ENCODE data around the gene NLRP11.

The NLRP11 gene

DNA sequence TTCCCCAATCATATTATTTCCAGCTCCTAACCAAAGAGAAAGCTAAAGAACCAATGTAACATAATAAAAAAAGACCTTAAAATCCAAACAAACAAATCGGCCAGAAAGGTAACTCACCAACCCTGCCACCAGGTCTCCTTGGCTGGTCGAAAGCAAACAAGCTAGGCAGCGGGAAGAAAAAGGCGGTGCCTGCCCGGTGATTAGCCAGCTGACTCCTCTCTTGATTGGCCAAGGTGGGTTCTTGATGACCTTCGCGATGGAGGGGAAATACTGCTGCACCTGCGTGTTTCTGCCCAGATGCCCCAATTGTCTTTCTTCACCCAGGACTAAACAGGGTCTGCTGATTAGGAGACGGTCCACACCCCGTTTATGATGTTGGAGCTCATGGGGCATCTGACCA lies at the start of gene NLRP11:
Gene NLRP11, minus strand, starts transcription at position 154 of the 400 bp plus-strand sequence. CDS start 13,825 bp downstream, outside the sequence.
- no peak for DNase-seq
- in situ Hi-C loops (cut with MboI; ENCODE audit: low pct_unique_long_range_greater_than_20kb, low sequenced_read_pairs), result no loop called here

- in situ Hi-C loops (cut with MboI; ENCODE audit: low pct_unique_long_range_greater_than_20kb, low sequenced_read_pairs), result no loop called here
- no peak for DNase-seq
These were observed 45.4 kb upstream of the NLRP11 start for GRCh38 chr19:55877211-55877610.

- in situ Hi-C loops (cut with MboI; ENCODE audit: low pct_unique_long_range_greater_than_20kb, low sequenced_read_pairs), result no loop called here
- no peak for DNase-seq
These were observed 38.9 kb upstream of the NLRP11 start for GRCh38 chr19:55870736-55871135.

DNA sequence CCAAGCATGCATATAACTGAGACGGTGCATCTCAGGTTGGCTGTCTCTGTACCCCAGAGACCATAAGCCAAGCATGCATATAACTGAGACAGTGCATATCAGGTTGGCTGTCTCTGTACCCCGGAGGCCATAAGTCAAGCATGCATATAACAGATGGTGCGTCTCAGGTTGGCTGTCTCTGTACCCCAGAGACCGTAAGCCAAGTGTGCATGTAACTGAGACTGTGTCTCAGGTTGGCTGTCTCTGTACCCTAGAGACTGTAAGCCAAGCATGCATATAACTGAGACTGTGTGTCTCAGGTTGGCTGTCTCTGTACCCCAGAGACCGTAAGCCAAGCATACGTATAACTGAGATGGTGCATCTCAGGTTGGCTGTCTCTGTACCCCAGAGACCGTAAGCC lies 35.3 kb upstream of the NLRP11 start:
- in situ Hi-C loops (cut with MboI; ENCODE audit: low pct_unique_long_range_greater_than_20kb, low sequenced_read_pairs), result no loop called here

GRCh38 chr19:55866521-55866920 lies 34.7 kb upstream of the NLRP11 start:
- in situ Hi-C loops (cut with MboI; ENCODE audit: low pct_unique_long_range_greater_than_20kb, low sequenced_read_pairs), result no loop called here
- DNase-seq, result no peak

More for the DNA sequence above, 35.3 kb upstream of the NLRP11 start:
- DNase-seq, result no peak

GRCh38 chr19:55858969-55859368 lies 27.2 kb upstream of the NLRP11 start:
- in situ Hi-C loops (cut with MboI; ENCODE audit: low pct_unique_long_range_greater_than_20kb, low sequenced_read_pairs), result no loop called here
- DNase-seq, result no peak

DNA sequence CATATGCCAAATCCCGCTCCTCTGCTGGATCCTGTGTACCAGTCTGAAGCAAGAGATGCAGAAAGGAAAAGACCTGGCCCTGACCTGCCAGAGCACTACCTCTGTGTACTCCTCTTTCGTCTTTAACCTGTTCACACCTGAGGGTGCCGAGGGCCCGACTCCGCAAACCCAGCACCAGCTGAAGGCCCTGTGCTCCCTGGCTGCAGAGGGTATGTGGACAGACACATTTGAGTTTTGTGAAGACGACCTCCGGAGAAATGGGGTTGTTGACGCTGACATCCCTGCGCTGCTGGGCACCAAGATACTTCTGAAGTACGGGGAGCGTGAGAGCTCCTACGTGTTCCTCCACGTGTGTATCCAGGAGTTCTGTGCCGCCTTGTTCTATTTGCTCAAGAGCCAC lies 26.6 kb upstream of the NLRP11 start:
- in situ Hi-C loops (cut with MboI; ENCODE audit: low pct_unique_long_range_greater_than_20kb, low sequenced_read_pairs), result no loop called here
- DNase-seq, result no peak

DNA sequence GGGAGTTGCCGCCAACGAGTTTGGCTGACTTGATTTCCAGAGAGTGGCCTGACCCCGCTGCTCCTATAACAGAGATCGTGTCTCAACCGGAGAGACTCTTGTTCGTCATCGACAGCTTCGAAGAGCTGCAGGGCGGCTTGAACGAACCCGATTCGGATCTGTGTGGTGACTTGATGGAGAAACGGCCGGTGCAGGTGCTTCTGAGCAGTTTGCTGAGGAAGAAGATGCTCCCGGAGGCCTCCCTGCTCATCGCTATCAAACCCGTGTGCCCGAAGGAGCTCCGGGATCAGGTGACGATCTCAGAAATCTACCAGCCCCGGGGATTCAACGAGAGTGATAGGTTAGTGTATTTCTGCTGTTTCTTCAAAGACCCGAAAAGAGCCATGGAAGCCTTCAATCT lies 26.2 kb upstream of the NLRP11 start:
- in situ Hi-C loops (cut with MboI; ENCODE audit: low pct_unique_long_range_greater_than_20kb, low sequenced_read_pairs), result no loop called here
- DNase-seq, result no peak

DNA sequence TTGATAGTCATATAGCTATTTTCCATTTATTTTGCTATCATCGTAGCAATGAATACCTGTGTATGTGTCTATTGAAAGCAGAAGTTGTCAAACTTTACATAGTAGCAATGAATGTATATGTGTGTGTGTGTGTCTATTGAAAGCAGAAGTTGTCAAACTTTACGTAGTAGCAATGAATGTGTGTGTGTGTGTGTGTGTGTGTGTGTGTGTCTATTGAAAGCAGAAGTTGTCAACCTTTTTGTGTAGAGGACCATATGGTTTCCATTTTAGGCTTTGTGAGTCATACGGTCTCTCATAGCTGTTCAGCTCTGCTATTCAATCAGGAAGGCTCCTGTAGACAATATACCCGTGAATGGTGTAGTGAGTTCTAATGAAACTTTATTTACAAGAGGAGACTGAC lies 25.4 kb upstream of the NLRP11 start:
- in situ Hi-C loops (cut with MboI; ENCODE audit: low pct_unique_long_range_greater_than_20kb, low sequenced_read_pairs), result no loop called here
- DNase-seq, result no peak

DNA sequence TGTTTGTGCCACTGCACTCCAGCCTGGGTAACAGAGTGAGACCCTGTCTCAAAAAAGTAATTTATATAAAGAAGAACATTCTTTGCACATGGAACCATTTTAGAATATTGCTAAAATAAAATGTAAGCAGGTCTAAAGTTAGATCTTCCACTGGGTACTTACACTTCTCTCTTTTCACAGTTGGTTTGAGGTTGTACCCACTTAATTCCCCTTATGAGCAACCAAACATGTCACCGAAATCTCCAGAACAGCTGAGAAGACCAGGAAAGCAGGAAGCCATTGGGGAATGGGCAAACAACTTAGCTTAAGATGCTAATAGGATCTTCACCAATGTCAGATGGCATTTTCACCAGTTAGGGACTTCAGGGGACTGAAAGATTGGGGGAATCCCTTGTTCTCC lies 23.4 kb upstream of the NLRP11 start:
- in situ Hi-C loops (cut with MboI; ENCODE audit: low pct_unique_long_range_greater_than_20kb, low sequenced_read_pairs), result no loop called here
- no peak for DNase-seq

DNA sequence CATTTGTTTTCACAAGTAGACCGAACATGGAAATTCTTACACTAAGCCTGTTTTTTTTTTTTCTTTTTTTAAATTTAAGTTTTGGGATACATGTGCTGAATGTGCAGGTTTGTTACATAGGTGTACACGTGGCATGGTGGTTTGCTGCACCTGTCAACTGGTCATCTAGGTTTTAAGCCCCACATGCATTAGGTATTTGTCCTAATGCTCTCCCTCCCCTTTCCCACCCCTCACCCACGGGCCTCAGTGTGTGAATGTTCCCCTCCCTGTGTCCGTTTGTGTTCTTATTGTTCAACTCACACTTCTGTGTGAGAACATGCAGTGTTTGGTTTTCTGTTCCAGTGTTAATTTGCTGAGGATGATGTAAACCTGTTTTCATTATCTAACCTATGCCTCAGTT lies 7.1 kb upstream of the NLRP11 start:
- in situ Hi-C loops (cut with MboI; ENCODE audit: low pct_unique_long_range_greater_than_20kb, low sequenced_read_pairs), result no loop called here
- DNase-seq, result no peak

DNA sequence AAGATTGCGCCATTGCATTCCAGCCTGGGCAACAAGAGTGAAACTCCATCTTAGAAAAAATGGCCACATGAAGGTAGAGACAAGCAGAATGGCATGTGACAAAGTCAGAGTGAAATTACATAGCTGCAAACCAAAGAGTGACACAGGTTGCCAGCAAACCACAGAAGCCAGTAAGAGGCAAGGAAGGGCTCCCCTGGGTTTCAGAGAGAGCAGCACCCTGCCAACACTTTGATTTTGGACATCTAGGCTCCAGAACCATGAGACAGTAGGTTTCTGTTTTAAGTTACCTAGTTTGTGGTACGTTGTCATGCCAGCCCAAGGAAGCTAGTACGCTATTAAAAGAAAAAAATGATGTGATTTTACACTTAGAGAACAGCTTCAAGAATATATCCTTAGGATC lies 6.5 kb upstream of the NLRP11 start:
- in situ Hi-C loops (cut with MboI; ENCODE audit: low pct_unique_long_range_greater_than_20kb, low sequenced_read_pairs), result no loop called here
- DNase-seq, result no peak

GRCh38 chr19:55836340-55836739 lies 4.5 kb upstream of the NLRP11 start, which contains the start of gene NLRP4:
Gene NLRP4 (plus strand): TSS chr19:55836540. CDS start chr19:55852081, 15,541 bp downstream.
- in situ Hi-C loops (cut with MboI; ENCODE audit: low pct_unique_long_range_greater_than_20kb, low sequenced_read_pairs), result no loop called here
- no peak for DNase-seq

GRCh38 chr19:55832676-55833075 lies 877 bp upstream of the NLRP11 start:
- DNase-seq, result no peak
- in situ Hi-C loops (cut with MboI; ENCODE audit: low pct_unique_long_range_greater_than_20kb, low sequenced_read_pairs), result no loop called here

GRCh38 chr19:55830656-55831055 lies 1.1 kb downstream of the NLRP11 start:
- DNase-seq, result no peak
- in situ Hi-C loops (cut with MboI; ENCODE audit: low pct_unique_long_range_greater_than_20kb, low sequenced_read_pairs), result no loop called here

GRCh38 chr19:55820037-55820436 lies 11.8 kb downstream of the NLRP11 start:
- no peak for DNase-seq
- in situ Hi-C loops (cut with MboI; ENCODE audit: low pct_unique_long_range_greater_than_20kb, low sequenced_read_pairs), result no loop called here

- no peak for DNase-seq
- in situ Hi-C loops (cut with MboI; ENCODE audit: low pct_unique_long_range_greater_than_20kb, low sequenced_read_pairs), result no loop called here
These were observed 17.9 kb downstream of the NLRP11 start for GRCh38 chr19:55813906-55814305.

DNA sequence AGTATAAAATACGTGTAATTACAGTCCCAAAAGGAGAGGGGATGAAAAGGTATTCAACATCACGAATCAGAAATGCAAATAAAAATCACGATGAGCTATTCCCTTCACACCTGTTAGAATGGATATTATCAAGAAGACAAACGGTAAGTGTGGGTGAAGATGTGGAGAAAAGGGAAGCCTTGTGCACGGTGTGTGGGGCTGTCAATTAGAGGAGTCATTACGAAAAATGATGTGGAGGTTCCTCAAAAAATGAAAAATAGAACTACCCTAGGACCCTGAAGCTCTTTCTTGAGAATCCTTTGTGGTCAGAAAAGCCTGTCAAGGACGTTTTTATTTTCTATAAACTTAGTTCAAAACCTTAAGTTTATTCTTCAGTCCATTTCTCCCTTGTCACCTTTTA lies 19.4 kb downstream of the NLRP11 start:
- in situ Hi-C loops (cut with MboI; ENCODE audit: low pct_unique_long_range_greater_than_20kb, low sequenced_read_pairs), result no loop called here
- DNase-seq, result peak; percentile 4

GRCh38 chr19:55811340-55811739 lies 20.5 kb downstream of the NLRP11 start:
- in situ Hi-C loops (cut with MboI; ENCODE audit: low pct_unique_long_range_greater_than_20kb, low sequenced_read_pairs), result no loop called here
- no peak for DNase-seq

DNA sequence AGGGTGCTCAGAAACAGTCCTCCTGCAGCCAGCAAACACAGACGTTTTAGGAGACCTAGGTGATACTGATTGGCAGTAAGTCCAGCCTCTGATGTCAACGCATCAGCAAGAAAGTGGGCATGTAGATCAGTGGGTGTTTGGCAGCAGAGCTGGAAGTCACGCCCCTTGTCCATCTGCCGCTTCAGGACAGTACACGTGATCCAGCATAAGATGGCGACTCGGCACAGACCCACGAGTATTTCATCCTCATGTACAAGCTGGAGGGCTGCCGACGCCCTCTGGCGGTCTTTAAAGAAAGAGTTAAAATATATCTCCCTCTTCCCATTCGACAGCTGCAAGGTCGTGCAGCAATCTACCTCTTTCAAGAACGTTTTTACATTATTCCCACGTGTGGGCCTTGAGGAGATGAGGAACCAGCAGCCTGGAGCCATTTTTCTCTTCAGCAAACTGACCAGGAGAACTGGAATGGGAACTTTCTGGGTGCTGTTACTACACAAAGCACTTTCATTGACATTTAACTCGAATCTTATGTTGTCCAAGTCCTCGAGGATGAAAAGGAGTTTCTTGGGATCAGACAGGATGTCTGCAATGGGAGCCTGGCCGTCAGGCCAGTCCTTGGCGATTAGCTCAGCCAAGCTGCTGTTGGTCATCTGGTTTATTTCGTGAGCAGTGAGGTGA lies 22.3 kb downstream of the NLRP11 start:
- in situ Hi-C loops (cut with MboI; ENCODE audit: low pct_unique_long_range_greater_than_20kb, low sequenced_read_pairs), result no loop called here
- DNase-seq, result peak; percentile 91

DNA sequence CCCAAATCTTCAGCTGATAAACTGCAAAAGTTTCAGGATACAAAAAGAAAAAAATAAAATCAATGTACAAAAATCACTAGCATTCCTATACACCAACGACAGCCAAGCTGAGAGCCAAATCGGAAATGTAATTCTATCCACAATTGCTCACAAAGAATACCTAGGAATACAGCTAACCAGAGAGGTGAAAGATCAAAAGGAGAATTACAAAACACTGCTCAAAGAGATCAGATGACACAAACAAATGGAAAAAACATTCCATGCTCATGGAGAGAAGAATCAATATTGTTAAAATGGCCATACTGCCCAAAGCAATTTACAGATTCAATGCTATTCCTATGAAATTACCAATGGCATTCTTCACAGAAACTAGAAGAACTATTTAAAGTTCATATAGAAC lies 29.5 kb downstream of the NLRP11 start:
- in situ Hi-C loops (cut with MboI; ENCODE audit: low pct_unique_long_range_greater_than_20kb, low sequenced_read_pairs), result no loop called here
- no peak for DNase-seq

Data from KBM-7 (cell line).